Epidermal melanocyte (primary cell): Measurements from ENCODE around the gene RABL6.
"Not testable (repeated sequence)": the region's sequence is repeated elsewhere in the genome, so short reads cannot be mapped to it uniquely, and the experiment has no call there.

Experiments used
- DNase-seq: peaks from one replicate; pipeline ENCODE4 v3.0.0; 2011; ENCODE audit warnings: low spot score; ENCODE audit not compliant: insufficient read length

RABL6 gene

GRCh38 chr9:136793086-136793946 lies 14.4 kb upstream of the RABL6 start:
- DNase-seq, result no peak

- DNase-seq, result no peak
Measured at GRCh38 chr9:136794281-136794999, 13.3 kb upstream of the RABL6 start.

GRCh38 chr9:136795000-136795348 lies 12.8 kb upstream of the RABL6 start:
- no peak for DNase-seq

- no peak for DNase-seq
Measured at GRCh38 chr9:136796238-136796774, 11.4 kb upstream of the RABL6 start, which contains the start of gene CCDC183. Gene CCDC183 (plus strand): TSS chr9:136796338. CDS start chr9:136796398, 60 bp downstream.

- DNase-seq, result not testable (repeated sequence)
Measured at GRCh38 chr9:136796775-136797347, 10.9 kb upstream of the RABL6 start.

GRCh38 chr9:136798708-136799078 lies 9.1 kb upstream of the RABL6 start:
- peak; percentile 8 for DNase-seq

GRCh38 chr9:136799079-136799853 lies 8.5 kb upstream of the RABL6 start:
- DNase-seq, result peak; percentile 5

- peak; percentile 60 for DNase-seq
Measured at GRCh38 chr9:136799854-136800657, 7.7 kb upstream of the RABL6 start.

- peak; percentile 10 for DNase-seq
Measured at GRCh38 chr9:136802321-136802720, 5.4 kb upstream of the RABL6 start.

GRCh38 chr9:136803009-136803550 lies 4.7 kb upstream of the RABL6 start:
- DNase-seq, result not testable (repeated sequence)

GRCh38 chr9:136803551-136804508 lies 3.9 kb upstream of the RABL6 start:
- DNase-seq, result peak; percentile 7

- peak; percentile 1 for DNase-seq
Measured at GRCh38 chr9:136804509-136805206, 3.1 kb upstream of the RABL6 start.

- DNase-seq, result no peak
Measured at GRCh38 chr9:136805207-136805740, 2.5 kb upstream of the RABL6 start.

GRCh38 chr9:136806067-136806466 lies 1.7 kb upstream of the RABL6 start:
- DNase-seq, result peak; percentile 9

- peak; percentile 14 for DNase-seq
Measured at GRCh38 chr9:136806631-136807201, 1.0 kb upstream of the RABL6 start.

- DNase-seq, result no peak
Measured at GRCh38 chr9:136808075-136808805, 492 bp downstream of the RABL6 start.

GRCh38 chr9:136808806-136809158 lies 1.0 kb downstream of the RABL6 start:
- no peak for DNase-seq
